Pons (tissue), 1 donor: ENCODE data around the gene NIPSNAP2.
"Not testable (repeated sequence)": the region's sequence is repeated elsewhere in the genome, so short reads cannot be mapped to it uniquely, and the experiment has no call there.

Experiments
- DNase-seq: peaks from one replicate; pipeline ENCODE4 v3.0.0-alpha.2; 2016; ENCODE audit warnings: low spot score

The NIPSNAP2 gene

GRCh38 chr7:56047446-56048116 lies 83.2 kb downstream of the NIPSNAP2 start:
- not testable (repeated sequence) for DNase-seq

GRCh38 chr7:56048245-56048644 lies 83.9 kb downstream of the NIPSNAP2 start:
- DNase-seq = no peak

GRCh38 chr7:56048763-56049162 lies 84.4 kb downstream of the NIPSNAP2 start:
- not testable (repeated sequence) for DNase-seq
